ENCODE measurements around the gene MRPL37.

The MRPL37 gene

DNA sequence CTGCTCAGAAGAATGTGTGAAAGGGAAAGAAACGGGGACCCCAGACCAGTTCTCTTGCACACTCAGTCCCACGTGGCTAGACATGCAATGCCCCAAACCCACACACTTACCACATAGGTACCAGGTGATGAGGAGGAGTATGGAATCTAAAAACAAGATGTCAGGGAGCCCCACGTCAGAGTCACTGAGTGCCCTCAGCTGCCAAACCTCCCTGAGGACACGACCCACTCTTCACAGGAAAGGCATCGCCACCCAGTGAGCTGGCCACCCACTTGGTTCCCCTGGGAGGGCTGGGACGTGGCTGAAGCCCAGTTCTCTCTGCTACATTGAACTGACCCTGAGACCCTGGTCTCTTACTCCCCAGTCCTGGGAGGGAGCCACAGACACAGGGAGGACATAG is 41.4 kb downstream of the MRPL37 start:
- no peak for DNase-seq

DNA sequence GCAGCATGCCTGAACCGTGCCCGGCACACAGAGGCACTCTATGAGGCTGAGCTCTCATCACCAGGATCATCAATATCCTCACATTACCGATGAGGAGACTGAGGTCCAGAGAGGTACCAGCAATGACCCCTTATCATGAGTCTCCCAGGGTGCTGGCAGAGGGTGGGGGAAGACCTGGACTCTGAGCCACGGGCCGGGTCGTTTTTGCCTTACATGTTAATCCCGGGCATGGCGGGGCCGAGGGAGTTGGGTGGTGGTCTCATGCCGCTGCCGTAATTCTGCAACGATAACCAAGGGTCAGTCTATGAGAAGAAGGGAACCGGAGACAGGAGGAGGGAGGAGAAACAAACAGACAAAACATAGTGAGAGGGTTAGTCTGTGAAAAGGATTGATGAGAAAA is 43.1 kb downstream of the MRPL37 start:
- no peak for DNase-seq

DNA sequence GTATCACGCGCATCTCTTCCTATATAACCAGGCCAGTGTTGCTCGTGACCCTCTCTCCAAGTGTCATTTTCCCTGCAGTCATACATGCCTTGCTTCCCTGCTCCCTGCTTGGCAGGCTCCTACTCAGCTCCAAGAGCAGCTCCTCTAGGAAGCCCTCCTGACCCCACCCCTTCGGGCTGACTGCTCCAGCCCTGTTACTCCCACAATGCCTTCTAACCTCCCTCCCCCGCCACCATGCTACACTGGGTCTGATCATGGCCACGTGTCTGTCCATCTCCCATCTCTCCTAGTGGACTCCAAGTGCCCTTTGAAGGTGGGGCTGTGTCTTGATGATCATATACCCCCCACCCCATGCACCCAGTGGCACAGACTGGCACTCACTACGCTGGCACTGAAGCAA is 44.7 kb downstream of the MRPL37 start:
- DNase-seq: no peak

DNA sequence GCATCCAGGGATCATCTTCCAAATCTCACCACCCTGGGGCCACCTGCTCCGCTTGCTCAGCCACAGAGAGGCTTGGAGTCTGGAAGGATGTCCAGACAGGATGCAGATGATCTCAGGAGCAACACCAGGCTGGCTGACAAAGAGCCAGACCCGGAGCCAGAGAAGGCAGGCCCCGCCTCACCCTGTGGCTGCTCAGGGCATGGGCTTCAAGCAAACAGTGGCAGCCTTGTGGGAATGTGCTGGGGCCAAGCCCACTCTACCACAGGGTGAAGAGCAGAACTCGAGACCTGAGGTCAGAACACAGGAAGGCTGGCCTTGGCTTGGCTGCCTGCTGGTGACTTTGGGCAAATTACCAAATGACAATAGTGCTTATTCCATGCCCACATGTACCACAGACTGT is 45.5 kb downstream of the MRPL37 start:
- no peak for DNase-seq

DNA sequence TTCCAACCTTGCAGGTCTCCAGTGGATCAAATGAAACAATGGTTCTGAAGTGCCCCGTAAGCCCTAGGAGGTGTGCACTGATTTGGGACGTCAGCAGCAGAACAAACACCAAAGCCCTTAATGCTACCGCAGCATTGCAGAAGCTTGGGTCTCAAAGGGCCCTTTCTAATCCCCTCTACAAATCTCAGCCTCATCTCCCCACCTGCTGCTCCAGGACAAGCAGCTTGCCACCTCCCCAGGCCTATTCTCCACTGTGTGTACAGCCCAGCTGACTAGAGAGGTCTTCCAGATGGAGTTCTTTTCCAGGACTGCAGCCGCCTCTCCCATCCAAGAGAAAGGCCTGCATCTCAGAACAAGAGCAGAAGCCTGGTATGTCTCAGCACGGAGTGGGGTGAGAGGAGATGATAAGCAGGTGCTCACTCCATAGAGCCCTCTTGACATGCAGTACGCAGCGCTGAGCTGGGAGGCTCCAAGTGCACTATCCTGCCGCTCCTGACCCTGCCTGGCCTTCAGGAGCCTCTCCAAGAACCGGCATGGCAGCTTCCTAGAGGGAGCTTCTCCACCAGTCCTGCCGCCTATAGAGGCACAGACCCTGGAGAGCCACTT is 46.3 kb downstream of the MRPL37 start:
- no peak for DNase-seq

DNA sequence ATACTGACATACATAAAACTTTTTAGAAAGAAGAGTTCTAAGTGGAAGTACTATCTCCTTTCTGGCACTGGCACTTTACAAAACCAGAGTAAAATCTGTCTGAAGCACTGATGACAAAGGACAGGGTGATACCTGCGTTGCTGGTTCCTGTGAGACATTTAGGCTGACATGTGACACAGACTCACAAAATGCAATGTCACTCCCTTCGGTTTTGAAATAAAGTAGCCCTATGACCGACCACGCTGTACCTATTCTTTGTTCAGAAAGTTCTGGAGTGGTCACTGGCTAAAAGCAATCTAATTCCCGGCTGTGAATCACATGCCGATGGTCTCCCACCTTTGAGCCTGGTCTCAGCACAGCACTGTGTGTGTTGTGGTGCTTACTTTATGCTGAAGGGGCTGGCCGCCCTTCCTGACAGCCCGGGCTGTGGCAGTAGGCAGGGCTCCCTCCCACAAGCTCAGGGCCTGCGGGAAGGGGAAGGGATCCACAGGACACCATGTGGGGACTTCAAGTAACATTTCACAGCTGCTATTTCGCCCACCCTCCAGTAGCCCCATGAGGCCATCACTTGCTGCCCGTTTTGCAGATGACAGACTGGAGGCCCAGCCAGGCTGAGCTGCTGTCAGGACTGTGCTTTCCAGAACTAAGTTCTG is 48.0 kb downstream of the MRPL37 start:
- no peak for DNase-seq

DNA sequence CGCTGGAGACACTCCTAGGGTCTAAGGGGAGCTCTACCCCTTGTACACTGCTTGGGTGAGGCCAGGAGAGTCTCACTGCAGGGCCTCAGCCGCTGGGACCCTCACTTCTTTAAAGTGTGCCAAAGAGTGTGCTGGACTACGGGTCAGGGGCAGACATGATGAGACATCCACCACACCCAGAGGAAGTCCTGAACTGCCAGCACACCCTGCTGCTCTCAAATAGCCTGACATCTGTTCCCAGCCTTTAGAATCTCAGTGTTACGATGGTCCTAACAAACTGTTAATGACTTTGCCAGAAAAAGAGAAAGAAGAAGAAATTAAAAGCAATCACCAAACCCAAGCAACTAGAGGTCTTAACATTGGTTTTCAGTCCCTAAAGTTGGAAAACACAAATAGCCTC is 49.0 kb downstream of the MRPL37 start:
- DNase-seq: no peak

DNA sequence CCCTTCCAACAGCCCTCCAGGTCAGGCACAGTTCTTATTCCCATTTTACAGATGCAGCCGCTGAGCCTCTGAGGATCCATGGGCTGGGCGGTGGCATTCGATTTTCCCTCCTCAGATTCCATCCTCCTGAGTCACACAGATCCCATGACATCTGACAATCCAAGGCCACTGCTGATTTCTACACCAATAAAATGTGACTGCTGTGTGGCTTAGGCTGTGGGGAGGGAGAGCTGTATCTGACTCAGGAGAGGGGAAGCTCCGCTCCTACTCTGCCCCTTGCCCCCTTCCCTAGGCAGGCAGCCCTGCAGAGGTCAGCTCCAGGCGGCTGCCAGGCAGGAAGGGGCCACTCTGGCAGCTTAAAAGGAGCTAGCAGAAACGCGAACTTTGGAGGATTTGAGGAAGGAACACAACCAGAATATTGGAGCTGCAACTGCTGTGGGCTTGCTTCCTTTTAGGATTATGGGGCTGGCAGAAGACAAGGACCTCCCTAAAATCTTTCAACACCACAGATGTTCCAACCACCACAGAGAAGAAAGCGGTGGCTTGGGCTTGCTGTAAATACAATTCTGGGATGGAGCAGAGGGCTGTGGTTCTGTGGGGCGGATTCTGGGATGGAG is 50.0 kb downstream of the MRPL37 start:
- DNase-seq: peak; percentile 74

DNA sequence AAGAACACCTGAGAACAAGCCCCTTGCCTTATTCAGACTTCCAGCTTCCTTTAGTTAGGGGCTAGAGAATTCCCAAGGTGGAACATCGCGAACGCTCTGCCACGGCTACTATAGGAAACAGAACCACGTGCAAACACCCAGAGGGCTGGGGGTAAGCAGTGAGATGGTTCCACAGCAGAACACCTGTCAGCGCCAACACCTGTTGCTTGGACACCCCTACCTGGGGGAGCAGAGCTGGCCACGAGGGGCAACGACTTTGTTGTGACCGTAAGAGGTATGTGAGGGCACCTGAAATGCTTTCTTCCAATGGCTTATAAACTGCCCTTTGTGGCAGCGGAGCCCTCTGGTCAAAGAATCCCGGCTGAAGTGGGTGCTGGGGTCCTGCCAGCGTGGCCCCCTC is 50.7 kb downstream of the MRPL37 start:
- no peak for DNase-seq

DNA sequence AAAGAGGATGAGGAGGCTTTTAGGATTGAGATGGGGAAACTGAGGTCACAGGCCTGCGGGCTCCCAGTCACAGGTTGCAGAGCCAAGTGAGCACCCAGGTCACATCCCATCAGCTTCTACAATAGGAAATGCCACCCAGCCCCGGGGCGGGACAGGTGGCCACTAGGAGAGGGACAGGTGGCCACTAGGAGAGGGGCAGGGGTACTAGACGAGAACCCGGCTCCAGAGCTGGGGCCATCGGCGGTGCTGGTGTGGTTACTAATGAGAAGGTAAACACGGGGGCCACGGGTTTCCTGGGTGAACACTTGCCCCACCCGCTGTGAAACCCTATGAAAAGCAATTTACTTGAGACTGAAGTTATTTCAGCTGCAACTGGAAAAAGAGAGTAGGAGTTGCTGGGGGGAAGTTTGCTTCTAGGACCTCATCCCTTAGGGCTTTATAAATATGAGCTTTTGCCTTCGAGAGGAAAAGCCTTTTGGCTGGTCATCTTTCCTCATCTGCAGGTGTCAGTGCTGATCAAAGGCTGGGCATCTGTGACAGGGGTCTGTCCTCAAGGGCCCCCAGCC is 52.5 kb downstream of the MRPL37 start:
- no peak for DNase-seq

DNA sequence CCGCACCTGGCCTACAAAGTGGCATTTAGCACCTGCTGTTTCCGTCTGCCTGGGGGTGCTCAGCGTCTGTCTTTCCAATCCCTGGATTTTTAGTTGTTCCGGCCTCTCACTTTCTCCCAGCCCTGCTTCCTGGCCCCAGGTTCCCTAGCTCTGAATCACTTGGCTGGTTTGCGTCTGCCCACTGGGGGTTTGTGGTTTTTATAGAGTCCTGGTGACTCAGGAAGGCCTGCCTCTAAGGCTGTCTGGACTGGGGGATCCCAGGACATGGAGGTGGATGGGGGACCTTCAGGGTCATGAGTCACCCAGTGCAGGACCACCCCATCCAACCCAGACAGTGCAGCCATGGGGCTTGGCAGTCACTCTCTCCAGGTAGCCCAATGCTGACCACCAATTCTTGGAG is 53.5 kb downstream of the MRPL37 start:
- DNase-seq: peak; percentile 95

DNA sequence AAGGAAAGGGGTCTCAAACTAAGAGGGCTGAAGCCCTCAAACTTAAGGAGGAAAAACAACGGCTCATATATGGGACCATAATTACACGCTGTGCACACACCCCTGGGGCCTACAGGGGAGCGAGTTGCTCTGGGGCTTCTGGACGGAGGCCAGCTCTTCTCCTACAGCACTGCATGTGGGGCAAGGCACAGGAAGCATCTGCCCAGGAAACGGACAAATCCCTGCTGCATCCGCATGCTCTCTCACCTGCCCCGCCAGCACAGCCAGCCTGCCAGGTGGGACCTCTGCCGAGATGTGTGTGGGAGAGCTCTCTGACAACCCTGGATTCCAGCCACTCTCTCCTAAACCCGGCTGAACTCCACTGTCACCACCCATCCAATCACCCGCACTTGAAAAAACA is 54.1 kb downstream of the MRPL37 start:
- DNase-seq: peak; percentile 77

DNA sequence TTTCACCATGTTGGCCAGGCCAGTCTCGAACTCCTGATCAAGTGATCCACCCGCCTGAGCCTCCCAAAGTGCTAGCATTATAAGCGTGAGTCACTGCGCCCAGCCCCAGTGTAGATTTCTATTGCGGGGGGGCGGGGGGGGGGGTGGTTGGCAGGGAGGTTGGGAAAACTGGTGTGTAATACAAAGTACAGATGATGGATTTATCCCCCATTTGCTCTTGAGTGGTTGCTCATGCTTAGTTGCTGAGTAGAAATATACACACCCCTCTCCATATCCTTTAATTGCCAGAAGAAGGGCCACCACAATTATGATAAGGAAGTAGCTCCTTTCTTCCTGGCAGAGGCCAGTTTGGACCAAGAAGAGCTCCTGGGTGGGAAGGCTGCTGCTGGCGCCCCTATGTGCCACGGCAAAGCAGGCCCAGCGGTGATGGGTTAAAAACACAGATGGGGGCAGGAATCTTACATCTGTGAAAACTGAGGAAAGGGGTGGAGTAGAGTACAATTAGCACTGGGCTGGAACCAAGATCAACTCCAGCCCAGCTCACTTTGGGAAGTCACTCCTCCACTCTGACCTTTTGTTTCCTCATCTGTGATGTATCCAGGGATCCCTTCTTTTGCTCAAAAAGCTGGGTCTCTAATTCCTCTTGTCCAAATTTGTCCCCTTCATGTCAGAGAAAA is 55.2 kb downstream of the MRPL37 start:
- DNase-seq: peak; percentile 63

DNA sequence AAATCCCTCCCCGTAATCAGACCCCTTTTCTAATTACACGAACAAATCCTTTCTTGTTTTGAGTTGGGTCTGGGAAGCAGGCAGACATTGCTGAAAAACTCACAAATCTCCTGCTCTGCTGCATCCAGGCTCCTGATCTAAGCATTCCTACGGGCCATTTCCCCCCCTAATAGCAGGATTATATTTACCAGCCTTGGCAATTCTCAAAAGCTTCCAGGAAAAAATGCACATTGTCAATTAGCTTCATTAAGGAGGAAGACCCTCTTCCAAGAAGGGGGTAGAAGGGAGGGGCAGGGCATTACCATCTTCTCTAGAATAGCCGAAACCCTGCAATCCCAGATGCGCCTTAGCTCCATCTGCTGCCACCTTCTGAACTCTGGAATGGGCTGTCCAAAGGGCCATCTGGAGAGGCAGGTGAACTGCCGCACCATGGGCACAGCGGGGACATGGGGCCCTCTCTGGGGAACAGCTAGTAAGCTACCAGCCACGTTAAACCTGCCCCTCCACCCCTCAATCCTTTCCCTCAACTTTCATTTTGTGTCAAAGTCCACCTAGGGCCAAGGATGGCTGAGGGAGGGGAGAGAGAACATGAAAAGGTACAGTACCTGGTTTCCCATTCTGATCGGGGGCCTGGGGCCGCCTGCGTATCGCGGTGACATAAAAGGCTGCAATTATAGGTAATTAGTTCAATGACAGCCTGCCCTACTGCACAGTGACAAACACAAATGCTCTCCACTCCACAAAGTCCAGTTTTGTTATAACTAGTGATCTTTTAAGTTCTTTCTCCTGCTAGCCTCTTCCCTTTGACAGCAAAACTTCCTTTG is 56.8 kb downstream of the MRPL37 start:
- DNase-seq: no peak

DNA sequence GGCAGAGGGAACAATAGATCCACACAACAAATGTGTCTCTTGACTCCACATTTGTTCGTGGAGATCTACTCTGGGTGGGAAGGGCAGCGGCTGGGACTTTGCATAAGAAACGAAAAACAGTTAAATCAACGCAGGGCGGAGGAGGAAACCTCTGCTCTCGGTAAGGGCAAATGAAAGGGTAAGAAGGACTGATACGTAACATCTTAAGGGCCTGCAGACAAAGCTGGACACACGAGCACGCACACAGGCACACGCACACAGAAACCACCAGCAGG is 57.3 kb downstream of the MRPL37 start:
- no peak for DNase-seq

DNA sequence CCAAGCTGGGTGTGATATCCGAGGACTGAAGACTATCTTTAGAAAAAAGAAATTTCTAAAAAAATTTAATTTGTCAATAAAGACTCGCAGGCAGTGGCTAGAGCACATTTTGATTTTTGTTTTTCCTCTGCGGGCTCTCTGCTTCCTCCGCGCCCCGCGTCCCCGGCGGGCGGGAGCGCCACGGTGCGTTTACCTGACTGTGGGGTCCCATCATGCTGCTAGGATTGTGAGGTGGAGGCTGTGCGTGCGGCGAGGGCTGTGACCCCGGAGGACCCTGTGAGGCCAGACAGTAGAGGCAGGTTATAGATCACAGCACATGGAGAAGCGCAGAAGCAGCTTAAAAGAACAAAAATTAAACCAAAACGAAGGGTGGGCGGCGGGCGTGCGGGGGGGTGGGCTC is 57.9 kb downstream of the MRPL37 start:
- DNase-seq: no peak

DNA sequence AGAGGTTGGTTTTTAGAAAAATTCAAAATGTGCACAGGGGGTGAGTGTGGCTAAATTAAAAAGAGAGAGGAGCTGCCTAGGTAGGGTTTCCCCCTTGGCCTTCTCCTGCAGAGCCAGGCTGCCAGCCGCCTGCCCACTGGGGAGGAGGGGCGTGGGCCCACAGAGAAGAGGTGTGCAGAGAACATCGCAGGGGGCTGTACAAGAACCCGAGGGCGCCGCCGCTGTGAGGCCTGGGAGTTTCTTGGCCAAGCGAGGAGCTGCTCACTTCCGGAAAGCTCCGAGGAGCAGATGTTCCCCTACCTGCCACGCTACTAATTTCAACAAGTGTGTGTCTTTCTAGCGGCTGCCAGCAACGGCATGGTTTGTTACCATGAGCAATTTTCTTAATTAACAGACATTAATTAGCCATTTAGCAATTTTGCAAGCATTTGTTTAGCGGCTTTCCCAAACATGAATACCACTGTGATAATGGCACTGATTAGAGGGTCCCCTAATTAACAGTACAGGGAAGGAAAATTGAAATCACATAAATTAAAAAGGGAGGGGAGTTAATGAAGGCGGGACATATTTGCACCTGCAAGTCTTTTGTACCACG is 59.7 kb downstream of the MRPL37 start:
- DNase-seq: no peak

DNA sequence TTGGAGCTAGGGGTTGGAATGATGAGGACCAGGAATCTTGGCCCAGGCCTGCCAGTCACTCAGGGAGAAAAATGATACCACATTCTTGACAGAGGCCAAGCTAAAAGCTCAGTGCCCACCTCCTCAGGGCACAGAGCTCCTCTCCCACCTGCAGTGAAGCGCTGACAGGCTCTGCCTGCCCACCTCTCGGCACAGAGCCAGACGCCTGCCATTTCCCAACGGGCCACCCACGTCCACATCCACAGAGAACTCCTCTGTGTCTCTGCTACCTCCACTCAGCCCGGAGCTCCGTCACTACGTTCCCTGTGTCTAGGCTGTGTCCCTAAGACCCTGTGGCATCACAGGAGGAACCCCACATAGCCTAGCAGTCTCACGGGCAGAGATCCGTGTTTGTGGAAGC is 60.8 kb downstream of the MRPL37 start:
- no peak for DNase-seq

DNA sequence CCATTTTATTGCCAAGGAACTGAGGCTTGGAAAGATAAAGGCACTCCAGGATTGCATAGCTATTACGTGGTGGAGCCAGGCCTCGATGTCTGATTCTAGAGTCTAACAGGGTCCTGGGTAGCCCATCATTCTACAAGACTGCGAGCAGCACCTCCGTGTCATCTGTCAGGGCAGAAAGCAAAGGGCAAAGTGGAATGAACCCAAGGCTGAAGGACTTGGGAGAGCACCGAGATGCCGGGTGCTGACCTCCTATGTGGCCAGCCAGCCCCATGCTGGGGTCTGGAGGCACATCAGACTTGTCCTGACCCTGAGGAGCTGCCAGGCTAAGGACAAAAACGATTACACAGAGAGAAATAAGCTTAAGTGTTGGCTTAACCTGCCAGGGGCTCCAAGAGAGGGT is 62.3 kb downstream of the MRPL37 start:
- DNase-seq: no peak

DNA sequence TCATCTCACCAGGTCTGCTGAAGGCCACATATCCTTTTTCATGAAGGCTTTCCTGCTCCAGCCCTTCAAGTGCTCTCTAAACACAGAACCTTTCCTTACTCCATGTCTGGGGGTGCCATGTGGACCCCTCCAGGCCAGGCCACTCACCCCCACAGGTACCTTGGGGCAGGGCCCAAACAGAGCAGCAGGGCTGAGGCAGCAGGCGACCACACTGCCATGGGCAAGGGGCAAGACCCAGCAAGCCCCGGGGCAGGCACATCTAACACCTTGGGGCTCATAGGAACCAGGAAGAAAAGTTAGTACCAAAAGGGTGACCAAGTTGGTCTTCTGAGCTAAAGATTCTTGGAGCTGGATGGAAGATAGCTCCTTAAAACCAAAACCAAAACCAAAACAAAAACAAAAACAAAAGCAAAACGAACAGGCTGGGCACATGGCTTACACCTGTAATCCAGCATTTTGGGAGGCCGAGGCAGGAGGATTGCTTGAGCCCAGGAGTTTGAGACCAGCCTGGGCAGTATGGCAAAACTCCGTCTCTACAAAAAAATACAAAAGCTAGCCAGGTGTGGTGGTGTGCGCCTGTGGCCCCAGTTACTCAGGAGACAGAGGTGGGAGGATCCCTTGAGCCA is 63.7 kb downstream of the MRPL37 start:
- DNase-seq: no peak

DNA sequence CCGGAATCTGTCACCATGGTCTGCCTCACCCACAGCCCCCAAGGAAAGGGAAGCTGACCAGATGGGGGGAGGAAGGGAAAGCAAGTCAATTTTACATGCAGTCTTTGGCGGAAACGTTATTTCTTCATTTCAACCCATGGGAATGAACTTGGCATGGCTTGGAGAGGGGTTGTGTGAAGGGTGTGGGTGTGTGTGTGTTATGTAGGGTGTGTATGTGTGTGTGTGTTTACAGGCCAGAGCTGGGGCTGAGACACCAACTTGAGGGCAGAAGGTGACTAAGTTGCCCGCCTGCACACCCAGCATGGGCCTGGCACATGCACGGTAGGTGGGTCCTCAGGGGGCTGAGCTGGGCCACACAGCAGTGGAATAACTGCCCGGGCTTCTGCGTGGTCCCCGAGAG is 65.2 kb downstream of the MRPL37 start:
- DNase-seq: no peak

DNA sequence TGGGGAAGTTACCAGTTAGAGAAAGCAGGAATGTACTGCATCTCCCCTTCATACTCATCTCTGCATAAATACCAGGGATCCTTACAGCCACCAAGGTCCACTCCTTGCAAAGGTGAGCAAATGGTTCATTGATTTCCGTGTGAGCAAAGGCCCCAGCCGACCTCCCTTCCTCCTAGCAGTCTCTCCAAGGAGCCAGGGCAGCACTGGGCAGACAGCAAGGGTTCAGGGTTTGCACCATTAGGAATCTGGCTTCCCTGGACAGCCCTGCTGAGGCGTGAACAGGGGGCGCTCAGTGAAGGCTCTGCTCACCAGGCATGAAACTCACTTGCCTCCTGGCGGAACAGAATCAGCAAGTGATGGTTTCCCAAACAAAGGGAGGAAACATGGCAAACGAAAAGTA is 65.7 kb downstream of the MRPL37 start:
- DNase-seq: no peak
